H1 (cell line): Measurements from ENCODE around the gene SEMA4C. TPM values are rescaled to one million over a fixed set of nuclear protein-coding genes. Genes with fewer than 3 reads are reported as not detected.

ENCODE experiments used
- BACH1 ChIP-seq: IDR thresholded peaks from 2 replicates; pipeline ENCODE4 v1.6.1; 2012; ENCODE audit warnings: low read length, improper control_type of control experiment
- BRCA1 ChIP-seq: IDR thresholded peaks from 2 replicates; pipeline ENCODE4 v1.6.1; 2012; ENCODE audit warnings: low read depth, low read length, improper control_type of control experiment
- CREB1 ChIP-seq: IDR thresholded peaks from 2 replicates; pipeline ENCODE4 v1.6.1; 2012; ENCODE audit warnings: inconsistent platforms
- RXRA ChIP-seq: IDR thresholded peaks from 2 replicates; pipeline ENCODE4 v1.6.1; 2011; ENCODE audit warnings: low read depth, mild to moderate bottlenecking, low read length, moderate library complexity; ENCODE audit not compliant: insufficient read depth
- TCF12 ChIP-seq: IDR thresholded peaks from 2 replicates; pipeline ENCODE4 v1.6.1; 2011; ENCODE audit warnings: low read depth, mild to moderate bottlenecking, low read length
- polyA plus RNA-seq, 7 experiments: library from polyadenylated mRNA; depleted of rRNA in 3 of 7; stranded (reverse) in 5 of 7; unstranded in 2 of 7; fragments of >200 nt in 5 of 7; fragments of 200-250 nt in 2 of 7; gene quantifications; 1 replicate in 5 of 7; 2 replicates in 1 of 7; 4 replicates in 1 of 7; pipeline versions ENCODE4 v1.2.1 to v1.2.3, GENCODE V29; 2011 to 2013; ENCODE audit warnings: missing spikeins in 2 of 7, mixed read lengths in 2 of 7
- total RNA-seq: library from RNA; stranded (reverse); fragmentation: NEBNext Ultra II Directional; extraction: Animal tissue kit (Norgen Biotek cat#: 25700); gene quantifications from 2 replicates; pipeline ENCODE4 v1.2.1, GENCODE V29; 2021
- TF ChIP-seq, protein P1 (sequence below): IDR thresholded peaks from 2 replicates; pipeline ENCODE4 v1.6.1; 2012; ENCODE audit warnings: inconsistent platforms

SEMA4C gene
- total and polyA plus RNA-seq, 2 of the 8 experiments (the other 6 are each of a cell fraction or from before 2014, with no cell fraction given), result 47.5 to 67.3 TPM

DNA sequence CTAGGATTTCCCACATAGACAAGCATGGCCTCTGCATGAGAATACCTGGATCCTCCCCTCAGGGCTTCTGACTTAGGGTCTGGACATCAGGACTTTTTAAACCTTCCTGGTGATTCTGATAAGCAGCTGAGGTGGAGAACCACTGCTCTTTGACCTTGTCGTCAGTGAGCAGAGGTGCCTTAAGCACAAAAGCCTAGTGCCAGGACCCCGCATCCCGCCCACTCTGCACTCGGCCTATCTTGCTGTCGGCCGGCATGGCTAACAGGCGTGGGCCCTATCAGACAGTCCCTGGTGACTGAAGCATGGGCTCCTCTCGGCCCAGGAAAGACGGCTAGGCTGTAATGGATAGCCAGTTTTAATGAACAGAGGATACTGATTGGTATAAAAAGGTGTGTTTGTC, 32.3 kb downstream of the SEMA4C start (continued):
- TF ChIP-seq BRCA1 (no peak), TCF12 (no peak), RXRA (no peak), CREB1 (no peak), BACH1 (no peak)
- TF ChIP-seq, protein P1, sequence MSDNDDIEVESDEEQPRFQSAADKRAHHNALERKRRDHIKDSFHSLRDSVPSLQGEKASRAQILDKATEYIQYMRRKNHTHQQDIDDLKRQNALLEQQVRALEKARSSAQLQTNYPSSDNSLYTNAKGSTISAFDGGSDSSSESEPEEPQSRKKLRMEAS, result no peak
